Effector memory CD8-positive, alpha-beta T cell (primary cell): ENCODE results near the gene ADAP1.
A peak's percentile ranks its signal among the peaks of the same experiment; 100 is the strongest.

ENCODE experiments used
- ATAC-seq: fragments of 150-1000 bp; cut with Tn5 transposase; replicated peaks from 2 replicates; pipeline ENCODE4 v1.10.0; 2021; ENCODE audit warnings: mild to moderate bottlenecking, moderate library complexity
- DNase-seq, 3 experiments: peaks; one replicate each; pipeline ENCODE4 v3.0.0; 2021
- H3K27ac Mint-ChIP-seq, 2 donors: one replicate each; pipeline ENCODE4 v1.8.0; 2022; ENCODE audit warnings: mild to moderate bottlenecking in 2 of 2, mixed read lengths in 2 of 2, moderate library complexity in 2 of 2
- H3K27me3 Mint-ChIP-seq, 2 donors: one replicate each; pipeline ENCODE4 v1.8.0; 2022; ENCODE audit warnings: mixed read lengths in 2 of 2
- H3K36me3 Mint-ChIP-seq: one replicate; pipeline ENCODE4 v1.8.0; 2022; ENCODE audit warnings: mild to moderate bottlenecking, moderate library complexity, mixed read lengths; ENCODE audit not compliant: insufficient read depth
- H3K4me1 Mint-ChIP-seq, 2 donors: one replicate each; pipeline ENCODE4 v1.8.0; 2022; ENCODE audit warnings: low read depth in 2 of 2, mixed read lengths in 2 of 2
- H3K4me3 Mint-ChIP-seq, 2 donors: one replicate each; pipeline ENCODE4 v1.8.0; 2022; ENCODE audit warnings: mild to moderate bottlenecking in 2 of 2, mixed read lengths in 2 of 2, moderate library complexity in 2 of 2
- H3K9me3 Mint-ChIP-seq, 2 donors: one replicate each; pipeline ENCODE4 v1.8.0; 2022; ENCODE audit warnings: mixed read lengths in 2 of 2

ADAP1 gene

DNA sequence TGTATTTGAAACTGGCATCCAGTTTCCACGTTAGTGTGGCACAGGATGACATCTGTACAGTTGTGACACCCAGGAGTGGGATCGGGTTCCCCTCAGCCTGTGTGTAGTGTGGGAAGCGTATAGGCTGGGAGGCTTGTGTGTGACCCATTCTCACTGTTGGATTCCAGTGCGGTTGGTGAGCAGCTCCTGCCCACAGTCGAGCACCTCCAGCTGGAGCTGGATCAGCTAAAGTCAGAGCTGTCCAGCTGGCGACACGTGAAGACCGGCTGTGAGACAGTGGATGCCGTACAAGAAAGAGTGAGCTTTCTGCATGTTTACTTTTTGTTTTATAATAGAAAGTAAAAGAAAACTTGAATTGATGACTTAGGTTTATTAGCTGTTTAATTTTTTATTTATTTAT is 96.8 kb downstream of the ADAP1 start:
- Mint-ChIP-seq H3K36me3 (peaks cover 45% of the 10 kb centered on the region), H3K9me3 (no peaks in the 10 kb centered on the region), H3K4me3 (no peak overlapping the region), H3K27me3 (no peaks in the 10 kb centered on the region), H3K4me1 (no peaks in the 10 kb centered on the region), H3K27ac (no peak overlapping the region)
- DNase-seq, result no peak
- ATAC-seq, result no peak

DNA sequence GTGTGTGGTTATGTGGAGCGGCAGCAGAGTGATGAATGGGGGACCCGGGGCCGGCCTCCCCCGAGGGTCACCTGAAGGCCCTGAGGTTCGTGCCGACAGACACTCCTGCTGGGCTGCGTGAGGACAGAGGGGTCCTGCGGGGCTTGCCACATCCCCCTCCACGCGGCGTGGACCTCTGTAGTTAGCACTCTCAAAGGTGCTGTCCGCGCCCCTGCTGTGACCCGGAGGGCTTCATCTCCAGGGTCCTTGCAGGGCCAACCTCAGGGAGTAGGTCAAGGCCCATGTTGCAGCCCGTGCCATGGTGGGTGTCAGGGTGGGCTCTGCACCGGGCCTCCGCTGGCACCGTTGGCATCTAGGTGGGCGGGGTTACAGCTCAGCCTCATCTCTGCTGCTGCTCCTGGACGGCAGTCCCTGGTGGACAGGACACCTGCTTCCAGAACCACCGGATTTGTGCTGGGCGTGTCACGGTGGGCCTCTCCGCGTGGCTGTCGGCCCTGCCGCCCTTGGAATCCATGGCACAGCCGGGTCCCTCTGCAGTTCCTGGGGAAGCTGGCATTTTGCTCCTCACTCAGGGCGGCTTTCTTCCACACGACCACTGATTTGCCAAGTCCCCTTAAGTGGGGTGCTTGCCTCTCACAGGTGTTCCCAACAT is 97.9 kb downstream of the ADAP1 start:
- ATAC-seq (no peak), DNase-seq (no peak)
- Mint-ChIP-seq H3K4me3 (no peak overlapping the region), H3K4me1 (no peaks in the 10 kb centered on the region), H3K9me3 (no peaks in the 10 kb centered on the region), H3K27ac (no peak overlapping the region), H3K36me3 (peaks cover 40% of the 10 kb centered on the region), H3K27me3 (no peaks in the 10 kb centered on the region)

DNA sequence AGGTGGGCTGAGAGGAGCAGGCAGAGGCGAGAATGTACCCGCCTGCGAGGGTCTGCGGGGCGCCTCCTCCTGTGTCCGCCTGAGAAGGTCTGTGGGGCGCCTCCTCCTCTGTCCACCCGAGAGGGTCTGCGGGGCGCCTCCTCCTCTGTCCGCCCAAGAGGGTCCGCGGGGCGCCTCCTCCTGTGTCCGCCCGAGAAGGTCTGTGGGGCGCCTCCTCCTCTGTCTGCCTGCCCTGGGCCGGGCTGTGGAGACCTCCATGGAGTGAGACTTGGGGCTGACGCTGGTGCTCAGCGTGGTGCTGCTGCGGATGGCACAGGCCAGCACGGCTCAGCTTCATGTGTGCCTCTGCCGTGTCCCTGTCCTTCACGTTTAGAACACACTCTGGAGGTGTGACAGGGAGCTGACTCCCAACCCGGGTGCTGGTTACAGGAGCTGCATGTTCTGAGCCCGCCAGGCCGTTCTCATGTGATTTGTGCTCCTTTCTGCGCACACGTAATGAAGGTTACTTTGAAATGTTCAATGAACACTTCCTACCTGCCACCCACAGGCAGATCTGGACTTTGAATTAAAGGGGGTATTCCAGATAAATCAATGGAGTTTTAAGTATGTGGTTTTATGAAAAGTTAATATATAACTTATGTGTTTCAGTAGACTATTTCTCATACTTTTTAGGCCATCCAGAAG is 98.7 kb downstream of the ADAP1 start:
- DNase-seq (no peak), ATAC-seq (no peak)
- no peaks in the 10 kb centered on the region for H3K27me3 Mint-ChIP-seq
- H3K4me1 Mint-ChIP-seq, result no peaks in the 10 kb centered on the region
- no peak overlapping the region for H3K4me3 Mint-ChIP-seq
- H3K36me3 Mint-ChIP-seq, result peaks cover 33% of the 10 kb centered on the region
- H3K9me3 Mint-ChIP-seq, result no peaks in the 10 kb centered on the region
- H3K27ac Mint-ChIP-seq, result no peak overlapping the region

DNA sequence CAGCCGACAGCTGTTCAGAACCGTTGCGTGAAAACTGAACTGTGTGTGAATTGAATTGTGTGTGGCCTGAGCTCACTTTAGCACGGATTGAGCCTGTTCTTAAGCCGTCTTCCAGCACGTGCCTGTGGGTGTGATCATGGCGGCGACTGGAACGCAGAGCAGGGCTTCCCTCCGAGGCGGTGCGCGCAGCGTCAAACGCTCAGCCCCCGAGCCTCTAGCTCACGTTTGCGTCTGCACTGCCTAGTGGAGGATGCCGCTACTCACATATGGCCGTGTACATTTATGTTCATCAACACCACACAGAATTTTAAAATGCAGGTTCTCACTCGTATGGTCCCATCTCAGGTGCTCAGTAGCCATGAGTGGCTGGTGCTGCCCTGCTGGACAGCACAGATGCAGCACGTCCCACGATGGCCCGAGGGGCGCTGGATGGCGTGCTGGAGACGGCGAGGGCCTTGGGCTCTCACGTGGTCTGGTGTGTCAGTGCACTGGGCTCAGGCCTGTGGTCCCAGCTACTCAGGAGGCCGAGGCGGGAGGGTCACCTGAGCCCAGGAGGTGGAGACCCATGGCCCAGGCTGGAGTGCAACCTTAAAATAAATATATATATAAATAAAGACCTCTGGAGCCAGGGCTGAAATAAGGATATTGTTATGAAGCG is 100.2 kb downstream of the ADAP1 start:
- no peak for ATAC-seq
- H3K4me1 Mint-ChIP-seq, result no peaks in the 10 kb centered on the region
- H3K27me3 Mint-ChIP-seq, result no peaks in the 10 kb centered on the region
- DNase-seq, result no peak
- H3K36me3 Mint-ChIP-seq, result peaks cover 23% of the 10 kb centered on the region
- no peak overlapping the region for H3K27ac Mint-ChIP-seq
- H3K9me3 Mint-ChIP-seq, result no peaks in the 10 kb centered on the region
- no peak overlapping the region for H3K4me3 Mint-ChIP-seq

DNA sequence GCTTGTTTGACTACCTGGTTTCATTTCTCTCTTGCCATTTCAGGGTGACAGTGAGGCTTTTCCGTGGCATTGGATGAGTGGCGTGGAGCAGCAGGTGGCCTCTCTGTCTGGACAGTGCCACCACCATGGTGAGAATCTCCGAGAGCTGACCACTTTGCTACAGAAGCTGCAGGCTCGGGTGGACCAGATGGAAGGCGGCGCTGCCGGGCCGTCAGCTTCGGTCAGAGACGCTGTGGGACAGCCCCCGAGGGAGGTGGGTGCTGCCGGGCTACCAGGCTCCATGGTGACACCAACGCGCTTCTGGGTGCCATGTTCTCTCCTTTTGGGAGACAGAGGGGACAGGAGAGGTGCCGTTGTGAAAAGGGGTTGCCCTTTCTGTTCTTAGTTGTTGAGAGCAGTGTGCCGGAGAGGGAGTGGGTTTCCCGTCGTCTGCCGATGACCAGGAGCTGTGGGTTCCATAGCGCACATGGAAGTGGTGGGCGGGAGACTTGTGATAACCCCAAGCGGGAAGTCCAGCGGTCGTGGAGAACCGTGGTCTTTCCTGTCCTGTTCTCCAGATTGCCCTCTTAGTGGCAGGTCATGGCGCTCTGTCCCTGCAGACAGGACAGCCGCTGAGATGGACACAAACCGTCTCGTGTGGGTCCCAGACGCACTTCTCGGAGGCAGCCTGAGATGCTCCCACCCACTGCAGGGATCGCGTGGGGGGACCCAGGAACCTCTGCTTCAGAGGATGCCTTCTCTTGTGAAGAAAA is 100.9 kb downstream of the ADAP1 start:
- Mint-ChIP-seq H3K27ac (peak overlapping the region in 1 of 2 donors; percentile 63), H3K27me3 (no peaks in the 10 kb centered on the region), H3K36me3 (peaks cover 24% of the 10 kb centered on the region), H3K4me1 (no peaks in the 10 kb centered on the region), H3K4me3 (no peak overlapping the region), H3K9me3 (no peaks in the 10 kb centered on the region)
- ATAC-seq (no peak), DNase-seq (no peak)

DNA sequence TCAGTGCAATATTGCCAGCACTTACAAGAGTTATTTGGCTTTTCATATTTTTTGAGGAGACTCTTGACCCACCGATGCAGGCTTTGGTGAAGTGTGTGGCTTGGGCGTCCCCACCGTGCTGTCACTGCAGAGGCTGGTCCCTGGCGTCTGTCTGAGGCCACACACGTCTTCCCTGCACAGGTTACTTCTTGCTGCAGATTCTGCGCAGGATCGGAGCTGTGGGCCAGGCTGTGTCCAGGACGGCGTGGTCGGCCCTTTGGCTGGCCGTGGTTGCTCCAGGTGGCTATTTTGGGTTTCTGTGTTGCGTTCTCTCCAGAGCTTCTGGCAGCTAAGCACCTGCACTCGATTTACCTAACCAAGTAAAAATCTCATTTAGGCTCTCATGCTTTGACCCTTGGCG is 103.3 kb downstream of the ADAP1 start:
- ATAC-seq (no peak), DNase-seq (no peak)
- Mint-ChIP-seq H3K4me3 (no peak overlapping the region), H3K4me1 (no peaks in the 10 kb centered on the region), H3K27ac (no peak overlapping the region), H3K36me3 (peaks cover 20% of the 10 kb centered on the region), H3K27me3 (no peaks in the 10 kb centered on the region), H3K9me3 (no peaks in the 10 kb centered on the region)

DNA sequence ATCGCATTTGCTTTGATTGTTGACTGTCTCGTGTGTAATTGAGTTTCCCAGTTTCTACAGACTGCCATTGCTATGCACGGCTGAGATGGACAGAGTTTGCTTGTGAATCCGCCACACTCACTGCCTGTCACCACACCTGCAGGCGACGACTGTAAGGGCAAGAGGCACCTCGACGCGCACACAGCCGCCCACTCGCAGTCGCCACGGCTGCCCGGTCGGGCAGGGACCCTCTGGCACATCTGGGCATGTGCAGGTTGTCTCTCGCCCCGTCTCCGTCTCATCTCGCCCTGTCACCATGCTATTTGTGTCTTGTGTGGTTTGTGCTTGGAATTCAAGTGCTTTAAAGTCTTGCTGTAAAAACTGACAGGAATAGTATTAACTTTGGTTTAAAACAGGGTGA is 104.7 kb downstream of the ADAP1 start:
- Mint-ChIP-seq H3K9me3 (no peaks in the 10 kb centered on the region), H3K27ac (no peak overlapping the region), H3K36me3 (peaks cover 20% of the 10 kb centered on the region), H3K27me3 (no peaks in the 10 kb centered on the region), H3K4me3 (no peak overlapping the region), H3K4me1 (no peaks in the 10 kb centered on the region)
- ATAC-seq (no peak), DNase-seq (no peak)

DNA sequence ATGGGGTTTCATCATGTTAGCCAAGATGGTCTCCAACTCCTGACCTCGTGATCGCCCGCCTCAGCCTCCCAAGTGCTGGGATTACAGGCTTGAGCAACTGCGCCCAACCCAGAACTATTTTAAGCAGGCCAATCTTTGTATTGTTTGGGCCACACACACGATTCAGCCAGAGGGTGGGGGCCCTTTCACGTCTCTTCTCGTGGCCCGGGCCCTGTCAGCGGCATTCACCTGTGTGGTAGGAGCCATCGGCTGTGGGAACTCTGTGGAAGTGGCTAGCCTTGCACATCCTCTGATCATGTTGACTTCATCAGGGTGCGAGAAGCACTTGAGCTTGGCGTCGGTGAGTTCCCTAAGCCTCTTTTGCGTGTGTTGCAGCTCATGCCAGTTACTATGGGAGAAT is 105.3 kb downstream of the ADAP1 start:
- H3K36me3 Mint-ChIP-seq, result peaks cover 23% of the 10 kb centered on the region
- H3K27ac Mint-ChIP-seq, result no peak overlapping the region
- no peaks in the 10 kb centered on the region for H3K27me3 Mint-ChIP-seq
- no peaks in the 10 kb centered on the region for H3K4me1 Mint-ChIP-seq
- H3K9me3 Mint-ChIP-seq, result no peaks in the 10 kb centered on the region
- ATAC-seq (no peak), DNase-seq (no peak)
- H3K4me3 Mint-ChIP-seq, result no peak overlapping the region
